Motor neuron (in vitro differentiated cells): ENCODE results near the gene SCN5A. TPM values are rescaled to one million over a fixed set of nuclear protein-coding genes. Genes with fewer than 3 reads are reported as not detected.

Experiments used
- ATAC-seq, 8 experiments: fragments of 200-7000 bp; cut with Tn5 transposase; replicated peaks in 6 of 8; 2 replicates each; pipeline ENCODE4 v1.8.0; 2021; ENCODE audit warnings: mild to moderate bottlenecking in 8 of 8, moderate library complexity in 8 of 8
- H3K27ac ChIP-seq, 2 donors: fragments of 250-450 bp; sonication (Bioruptor Pico); 2 replicates each; pipeline ENCODE4 v1.9.0; 2021; ENCODE audit warnings: antibody characterized with exemption in 2 of 2, mild to moderate bottlenecking in 2 of 2, moderate library complexity in 1 of 2
- H3K4me1 ChIP-seq, 2 donors: fragments of 250-450 bp; sonication (Bioruptor Pico); replicated peaks in 1 of 2; 2 replicates each; pipeline ENCODE4 v1.6.1; 2021; ENCODE audit warnings: antibody characterized with exemption in 2 of 2, mild to moderate bottlenecking in 2 of 2, moderate library complexity in 1 of 2
- H3K4me3 ChIP-seq, 5 donors: fragments of 250-450 bp; sonication (Bioruptor Pico); 2 replicates each; pipeline ENCODE4 v1.9.0; 2021; ENCODE audit warnings: antibody characterized with exemption in 5 of 5, mild to moderate bottlenecking in 5 of 5, moderate library complexity in 4 of 5
- WGBS, 10 experiments: fragments of 450-650 bp; shearing (Covaris generic); methylation state at CpG; one replicate each; pipeline ENCODE4 v1.0.0; 2022; 5-methylcytosine and 5-hydroxymethylcytosine counted together
- in situ Hi-C, 9 experiments: fragments of 400-800 bp; cut with MboI; loops; one replicate each; pipeline ENCODE4 v1.15.0; 2021; ENCODE audit warnings: low sequenced_read_pairs in 9 of 9, low pct_unique_long_range_greater_than_20kb in 2 of 9; ENCODE audit not compliant: unreplicated experiment in 9 of 9
- total RNA-seq, 8 experiments: library from RNA; unstranded; fragments of 300-600 nt; gene quantifications; 2 replicates each; pipeline versions ENCODE4 v1.2.3 to v1.2.4, GENCODE V29; 2022

Gene SCN5A
- 1 to 10 TPM in 2 of 8 experiments, under 1 TPM in 6; 0.11 to 2.8 (median 0.58) TPM for total RNA-seq

DNA sequence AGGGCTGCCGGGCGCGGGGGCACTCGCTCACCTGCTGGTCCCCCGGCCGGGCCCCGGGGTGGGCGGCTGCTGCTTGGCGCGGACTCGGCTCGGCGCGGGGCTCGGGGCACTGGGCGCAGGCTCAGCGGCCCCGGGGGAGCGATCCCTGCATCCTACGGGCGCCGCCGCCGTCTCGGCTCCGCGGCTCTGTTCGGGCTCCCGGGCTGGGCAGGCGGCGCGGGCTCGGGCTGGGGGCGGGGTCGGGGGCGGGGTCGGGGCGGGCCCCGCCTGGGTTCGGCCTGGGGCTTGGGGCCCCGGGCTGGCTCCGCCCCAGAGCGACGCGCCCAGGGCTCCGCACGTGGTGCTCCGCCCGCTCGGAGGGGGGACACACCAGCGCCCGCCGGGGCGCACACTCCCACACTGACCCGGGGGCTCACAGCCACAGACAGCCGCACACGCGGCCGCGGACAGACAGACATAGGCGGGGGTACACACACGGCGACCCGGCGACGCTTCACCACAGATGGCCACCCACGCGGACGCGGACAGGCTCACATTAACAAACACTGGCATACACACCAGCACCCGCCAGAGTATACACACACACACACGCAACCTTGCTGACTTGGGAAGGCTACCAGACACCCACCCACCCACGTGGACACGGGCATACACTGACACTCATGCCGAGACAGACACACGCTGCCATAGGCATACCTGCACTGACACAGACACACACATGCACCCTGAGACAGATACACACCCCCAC lies at the start of gene SCN5A:
Gene SCN5A, minus strand, starts transcription at position 188 of the 748 bp plus-strand sequence. CDS start 16,380 bp downstream, outside the sequence.
- ATAC-seq: peak; percentile 76 to 90 (median 89)
- in situ Hi-C loops: loop anchor here in 6 of 9 experiments (10.0 to 25.0 kb wide), 3 partner anchors 112 to 137 kb away; no protein-coding TSS in a partner anchor
- 4 to 10% (median 7%) methylated on average over 2 to 7 of the region's 76 CpGs; no CpG with 5 or more reads in 6 of the 10 experiments for WGBS, 10 experiments
- H3K27ac ChIP-seq: no peak within 1 kb of the TSS
- no peaks in the 10 kb centered on the region for H3K4me1 ChIP-seq
- peak within 1 kb of the TSS; percentile 37 to 51 (median 46) for H3K4me3 ChIP-seq

DNA sequence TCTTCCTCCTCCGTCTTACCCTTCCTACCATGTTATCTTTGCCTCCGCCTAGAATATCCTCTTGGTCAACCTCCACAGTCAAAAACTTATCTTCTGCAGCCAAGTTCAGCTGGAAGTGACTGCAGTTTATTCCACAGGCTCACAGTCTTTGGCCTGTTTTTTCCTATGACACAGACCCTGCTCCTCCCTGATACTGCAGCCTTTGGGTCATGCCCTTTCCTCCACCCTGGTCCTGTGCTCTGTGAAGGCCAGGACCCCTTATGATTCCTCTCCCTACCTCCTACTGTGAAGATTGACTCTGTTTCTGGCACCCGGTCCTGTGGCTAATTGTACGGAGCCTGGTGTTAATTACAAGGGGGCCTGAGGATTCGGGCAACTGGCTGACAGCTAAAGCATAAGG lies 49.3 kb upstream of the SCN5A start:
- Histone ChIP-seq H3K4me1 (no peaks in the 10 kb centered on the region), H3K4me3 (no peak overlapping the region), H3K27ac (no peak overlapping the region)
- in situ Hi-C loops: no loop called here
- ATAC-seq: no peak
- whole genome bisulfite sequencing, 10 experiments: 0 to 100% (median 68%) methylated on average over 1 to 4 of the region's 5 CpGs; no CpG with 5 or more reads in 2 of the 10 experiments

GRCh38 chr3:38698061-38698460 lies 48.6 kb upstream of the SCN5A start:
- in situ Hi-C loops: no loop called here
- no peak overlapping the region for H3K4me3 ChIP-seq
- ATAC-seq: no peak
- 75 to 90% (median 84%) methylated on average over 2 to 8 of the region's 12 CpGs; no CpG with 5 or more reads in 4 of the 10 experiments for WGBS, 10 experiments
- H3K27ac ChIP-seq: no peak overlapping the region
- H3K4me1 ChIP-seq: no peaks in the 10 kb centered on the region

GRCh38 chr3:38696034-38696433 lies 46.5 kb upstream of the SCN5A start:
- WGBS, 10 experiments: 0 to 81% (median 28%) methylated on average over 1 to 2 of the region's 2 CpGs
- no peak for ATAC-seq
- Histone ChIP-seq H3K4me1 (no peaks in the 10 kb centered on the region), H3K4me3 (no peak overlapping the region), H3K27ac (no peak overlapping the region)
- in situ Hi-C loops: no loop called here

GRCh38 chr3:38690185-38690584 lies 40.7 kb upstream of the SCN5A start:
- in situ Hi-C loops: no loop called here
- ATAC-seq: no peak
- H3K27ac ChIP-seq: no peak overlapping the region
- WGBS, 10 experiments: 39 to 91% (median 65%) methylated on average over 1 to 2 of the region's 2 CpGs; no CpG with 5 or more reads in 1 of the 10 experiments
- no peak overlapping the region for H3K4me3 ChIP-seq
- H3K4me1 ChIP-seq: no peaks in the 10 kb centered on the region

DNA sequence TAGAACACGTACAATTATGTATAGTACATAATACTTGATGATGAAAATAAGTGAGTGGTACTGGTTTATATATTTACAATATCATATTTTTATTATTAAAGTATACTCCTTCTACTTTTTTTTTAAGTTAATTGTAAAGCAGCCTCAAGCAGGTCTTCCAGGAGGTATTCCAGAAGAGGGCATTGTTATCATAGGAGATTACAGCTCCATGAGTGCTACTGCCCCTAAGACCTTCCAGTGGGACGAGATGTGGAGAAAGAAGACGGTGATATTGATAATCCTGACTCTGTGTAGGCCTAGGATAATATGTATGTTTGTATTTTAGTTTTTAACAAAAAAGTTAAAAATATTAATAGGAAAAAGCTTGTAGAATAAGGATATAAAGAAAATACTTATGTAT lies 40.3 kb upstream of the SCN5A start:
- Histone ChIP-seq H3K4me3 (no peak overlapping the region), H3K27ac (no peak overlapping the region), H3K4me1 (no peaks in the 10 kb centered on the region)
- no peak for ATAC-seq
- in situ Hi-C loops: no loop called here
- 18 to 92% (median 63%) methylated on average over 1 to 3 of the region's 3 CpGs; no CpG with 5 or more reads in 2 of the 10 experiments for WGBS, 10 experiments

DNA sequence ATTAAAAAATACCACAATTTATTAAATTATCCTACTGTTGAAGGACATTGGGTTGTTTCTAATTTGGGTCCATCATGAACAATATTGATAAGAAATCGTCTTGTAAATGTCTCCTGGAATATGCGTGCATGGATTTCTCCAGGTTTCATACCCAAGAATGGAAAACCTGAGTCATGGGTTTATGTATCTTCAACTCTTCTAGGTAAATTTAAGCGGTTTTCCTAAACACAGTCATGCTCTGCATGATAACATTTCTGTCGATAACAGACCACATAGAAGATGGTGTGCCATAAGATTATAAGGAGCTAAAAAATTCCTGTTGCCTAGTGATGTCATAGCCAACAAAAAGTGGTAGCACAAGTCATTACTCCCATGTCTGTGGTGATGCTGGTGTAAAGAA lies 39.9 kb upstream of the SCN5A start:
- Histone ChIP-seq H3K4me3 (no peak overlapping the region), H3K4me1 (no peaks in the 10 kb centered on the region), H3K27ac (no peak overlapping the region)
- in situ Hi-C loops: no loop called here
- 14 to 82% (median 52%) methylated on average over 1 to 4 of the region's 4 CpGs for WGBS, 10 experiments
- ATAC-seq: no peak

DNA sequence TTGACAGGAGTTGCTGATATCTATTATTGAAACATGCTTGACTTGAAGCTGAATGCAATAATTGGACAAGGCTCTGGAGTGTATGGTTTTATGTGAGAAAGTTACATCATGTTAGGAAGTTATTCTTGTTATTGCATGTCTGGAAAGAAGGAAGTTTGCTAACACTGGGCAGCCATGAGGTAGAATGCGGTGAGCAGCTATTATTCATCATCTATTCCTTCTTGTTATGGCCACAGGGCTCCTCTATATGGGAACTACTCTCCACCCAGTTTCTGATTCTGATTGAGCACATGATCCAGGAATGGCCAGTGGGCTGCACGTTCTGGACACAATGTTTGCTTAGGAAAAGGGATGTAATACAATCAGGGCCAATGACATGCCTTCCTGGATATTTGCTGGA lies 37.8 kb upstream of the SCN5A start:
- Histone ChIP-seq H3K27ac (no peak overlapping the region), H3K4me1 (no peaks in the 10 kb centered on the region), H3K4me3 (no peak overlapping the region)
- in situ Hi-C loops: no loop called here
- ATAC-seq: no peak
- WGBS, 10 experiments: 14 to 100% (median 48%) methylated on average over 1 to 2 of the region's 2 CpGs; no CpG with 5 or more reads in 3 of the 10 experiments

GRCh38 chr3:38684546-38684945 lies 35.1 kb upstream of the SCN5A start:
- Histone ChIP-seq H3K4me1 (no peaks in the 10 kb centered on the region), H3K27ac (no peak overlapping the region), H3K4me3 (no peak overlapping the region)
- ATAC-seq: no peak
- 0 to 100% (median 37%) methylated on average over 1 to 5 of the region's 5 CpGs for WGBS, 10 experiments
- in situ Hi-C loops: no loop called here

- ATAC-seq: no peak
- WGBS, 10 experiments: 0 to 80% (median 55%) methylated on average over 1 to 4 of the region's 4 CpGs
- in situ Hi-C loops: loop anchor here in 1 of 9 experiments (25.0 kb wide), 1 partner anchor 157 kb away; no protein-coding TSS in a partner anchor
- H3K4me3 ChIP-seq: no peak overlapping the region
- H3K4me1 ChIP-seq: no peaks in the 10 kb centered on the region
- no peak overlapping the region for H3K27ac ChIP-seq
These were observed 20.2 kb upstream of the SCN5A start for GRCh38 chr3:38669668-38670067.

DNA sequence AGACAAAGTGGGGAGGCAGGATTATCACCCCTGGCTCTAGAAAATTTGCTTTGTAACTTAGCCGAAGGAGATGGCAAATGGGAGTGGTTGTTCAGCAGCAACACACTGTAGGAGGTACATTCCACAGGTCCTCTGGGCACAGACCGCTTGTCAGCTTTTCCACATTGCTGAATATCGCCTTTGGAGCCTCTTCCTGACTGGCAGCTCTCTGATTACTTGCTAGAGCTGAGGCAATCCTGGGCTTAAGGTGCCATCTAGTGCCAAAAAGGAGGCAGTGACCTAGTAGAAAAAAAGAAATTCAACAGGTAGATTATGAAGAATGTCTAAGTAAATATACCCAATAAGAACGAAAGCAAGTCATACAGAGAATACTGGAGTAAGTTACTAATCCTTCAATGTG lies 13.1 kb upstream of the SCN5A start:
- Histone ChIP-seq H3K4me3 (no peak overlapping the region), H3K4me1 (no peaks in the 10 kb centered on the region), H3K27ac (no peak overlapping the region)
- ATAC-seq: peak in 3 of 8 experiments; percentile 67 to 82 (median 75)
- in situ Hi-C loops: loop anchor here in 1 of 9 experiments (25.0 kb wide), 1 partner anchor 150 kb away; no protein-coding TSS in a partner anchor
- 7 to 70% (median 28%) methylated on average over 2 to 4 of the region's 4 CpGs for WGBS, 10 experiments

- no peak overlapping the region for H3K27ac ChIP-seq
- H3K4me3 ChIP-seq: no peak overlapping the region
- 0 to 45% (median 18%) methylated on average over 2 to 5 of the region's 9 CpGs; no CpG with 5 or more reads in 5 of the 10 experiments for WGBS, 10 experiments
- H3K4me1 ChIP-seq: no peaks in the 10 kb centered on the region
- ATAC-seq: no peak
- in situ Hi-C loops: loop anchor here in 3 of 9 experiments (10.0 to 25.0 kb wide), 2 partner anchors 134 to 147 kb away; no protein-coding TSS in a partner anchor
These were observed 9.4 kb upstream of the SCN5A start for GRCh38 chr3:38658841-38659240.

DNA sequence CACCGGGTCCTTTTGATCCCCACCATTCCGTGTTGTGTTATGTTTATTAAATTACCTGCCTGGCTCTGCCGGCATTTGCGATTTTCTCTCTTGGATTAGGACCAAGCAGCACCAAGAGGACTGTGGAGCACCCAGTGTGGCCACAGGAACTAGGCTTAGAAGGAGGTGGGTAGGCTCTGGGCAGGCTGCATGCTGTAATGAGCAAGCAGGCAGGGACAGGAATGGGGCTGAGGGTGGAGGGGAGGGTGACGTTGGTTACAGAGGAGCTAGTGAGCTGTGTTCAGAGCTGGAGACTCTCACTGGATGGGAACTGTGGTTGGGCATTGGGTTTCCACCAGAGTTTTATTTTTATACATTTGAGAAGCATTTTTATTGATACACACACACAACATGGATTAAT lies 7.9 kb upstream of the SCN5A start:
- Histone ChIP-seq H3K27ac (no peak overlapping the region), H3K4me1 (no peaks in the 10 kb centered on the region), H3K4me3 (no peak overlapping the region)
- 7 to 100% (median 53%) methylated on average over 2 to 5 of the region's 5 CpGs; no CpG with 5 or more reads in 6 of the 10 experiments for WGBS, 10 experiments
- in situ Hi-C loops: loop anchor here in 3 of 9 experiments (10.0 to 25.0 kb wide), 2 partner anchors 133 to 145 kb away; no protein-coding TSS in a partner anchor
- ATAC-seq: no peak
